Measurements from ENCODE around the gene TP53BP2.
"Not testable (repeated sequence)": the region's sequence is repeated elsewhere in the genome, so short reads cannot be mapped to it uniquely, and the experiment has no call there.

The TP53BP2 gene

GRCh38 chr1:223759273-223759672 is 86.5 kb downstream of the TP53BP2 start:
- DNase-seq: no peak

- DNase-seq: no peak
These were observed 87.0 kb downstream of the TP53BP2 start for GRCh38 chr1:223758734-223759133.

DNA sequence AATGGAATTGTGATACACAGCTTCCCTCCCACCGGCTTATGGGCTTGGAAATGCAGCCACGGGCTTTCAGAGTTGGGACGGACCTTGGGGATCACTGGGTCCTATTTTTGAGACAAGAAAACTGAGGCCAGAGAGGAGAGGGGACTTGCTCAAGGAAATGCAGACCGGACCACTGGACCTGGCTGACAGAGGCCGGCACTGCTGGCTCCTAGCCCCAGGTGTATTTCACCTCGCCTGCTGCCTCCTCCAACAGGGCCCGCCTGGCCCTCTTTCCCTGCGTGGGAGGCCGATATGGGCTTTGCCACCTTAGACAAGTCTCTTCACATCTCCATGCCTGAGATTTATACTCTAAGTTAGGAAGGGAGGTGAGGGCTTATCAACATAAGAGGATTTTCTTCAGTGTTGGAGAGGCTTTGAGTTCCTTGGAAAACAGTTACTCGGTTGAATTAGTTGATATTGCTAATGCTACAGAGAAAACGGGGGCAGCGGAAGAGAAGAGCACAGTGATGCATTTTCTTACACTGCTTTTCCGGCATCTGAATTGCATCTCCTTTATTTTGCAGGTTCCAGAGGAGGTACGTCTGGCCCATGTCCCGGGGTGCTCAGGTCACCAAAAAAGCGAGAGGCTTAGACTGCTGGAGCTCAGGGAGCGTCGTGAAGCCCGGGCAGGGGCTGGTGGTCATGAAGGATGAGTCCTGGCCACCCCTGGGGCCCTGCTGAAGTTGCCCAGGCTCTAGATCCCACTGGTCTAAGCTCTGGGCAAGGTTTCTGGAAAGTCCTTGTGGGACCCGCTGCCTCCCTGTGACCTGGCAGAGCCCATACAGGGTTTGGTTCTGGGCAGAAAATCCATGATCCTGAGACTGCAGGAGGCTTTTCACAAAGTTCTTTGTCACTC is 88.7 kb downstream of the TP53BP2 start:
- DNase-seq: no peak

GRCh38 chr1:223755992-223756775 is 89.6 kb downstream of the TP53BP2 start:
- no peak for DNase-seq

DNA sequence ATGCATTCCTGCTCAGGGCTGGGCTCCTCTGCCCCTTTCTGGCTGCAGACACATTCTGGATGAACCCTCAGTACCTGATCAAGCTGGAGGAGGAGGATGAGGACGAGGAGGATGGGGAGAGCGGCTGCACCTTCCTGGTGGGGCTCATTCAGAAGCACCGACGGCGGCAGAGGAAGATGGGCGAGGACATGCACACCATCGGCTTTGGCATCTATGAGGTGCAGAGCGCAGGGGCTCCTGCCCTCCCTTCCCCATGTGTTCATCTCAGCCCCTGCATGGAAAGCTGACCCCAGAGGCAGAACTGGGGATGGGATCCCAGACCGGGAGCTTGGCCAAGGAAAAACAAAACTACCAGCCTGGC is 90.3 kb downstream of the TP53BP2 start:
- no peak for DNase-seq

- DNase-seq: no peak
These were observed 90.9 kb downstream of the TP53BP2 start for GRCh38 chr1:223754681-223755431.

- no peak for DNase-seq
These were observed 92.8 kb downstream of the TP53BP2 start for GRCh38 chr1:223752721-223753515.

GRCh38 chr1:223751696-223752095 is 94.1 kb downstream of the TP53BP2 start:
- no peak for DNase-seq

DNA sequence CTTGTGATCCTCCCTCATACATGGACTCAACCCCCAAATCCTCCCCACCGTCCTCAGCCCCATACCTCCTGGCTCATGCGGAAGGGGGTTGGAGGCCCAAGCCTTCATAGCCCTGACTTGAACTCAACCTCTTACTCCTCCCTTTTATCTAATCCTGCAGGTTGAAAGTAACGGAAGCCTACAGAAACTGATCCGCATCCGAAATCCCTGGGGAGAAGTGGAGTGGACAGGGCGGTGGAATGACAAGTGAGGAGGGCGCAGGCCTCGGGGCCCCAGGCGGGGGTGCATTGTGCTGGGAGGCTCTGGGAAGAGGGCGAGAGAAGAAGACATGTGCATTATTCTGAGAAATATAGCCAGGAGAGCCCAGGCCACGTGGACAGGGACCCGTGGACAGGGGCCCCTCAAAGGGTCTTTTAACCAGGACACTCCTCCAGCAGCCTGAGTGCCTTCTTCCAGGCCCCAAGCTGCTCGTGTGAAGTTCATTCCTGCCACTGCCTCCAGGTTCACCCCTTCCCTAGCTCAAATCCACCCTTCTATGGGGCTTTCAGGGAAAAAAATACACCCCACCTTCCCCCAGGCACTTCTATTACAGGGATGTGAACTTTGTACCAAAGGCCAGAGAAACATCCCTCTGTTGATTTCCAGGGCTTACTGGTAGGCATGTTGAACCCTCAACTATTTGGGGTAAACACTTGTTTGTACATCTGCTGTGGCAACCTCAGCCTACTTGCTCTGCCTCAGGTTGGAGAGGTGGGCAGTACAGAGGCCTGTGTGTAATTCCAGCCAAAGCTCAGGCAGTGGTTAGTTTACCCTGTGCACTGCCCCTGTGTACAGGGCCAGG is 94.8 kb downstream of the TP53BP2 start:
- DNase-seq: no peak

GRCh38 chr1:223748773-223749733 is 96.7 kb downstream of the TP53BP2 start:
- no peak for DNase-seq

- no peak for DNase-seq
These were observed 97.4 kb downstream of the TP53BP2 start for GRCh38 chr1:223748405-223748772.

DNA sequence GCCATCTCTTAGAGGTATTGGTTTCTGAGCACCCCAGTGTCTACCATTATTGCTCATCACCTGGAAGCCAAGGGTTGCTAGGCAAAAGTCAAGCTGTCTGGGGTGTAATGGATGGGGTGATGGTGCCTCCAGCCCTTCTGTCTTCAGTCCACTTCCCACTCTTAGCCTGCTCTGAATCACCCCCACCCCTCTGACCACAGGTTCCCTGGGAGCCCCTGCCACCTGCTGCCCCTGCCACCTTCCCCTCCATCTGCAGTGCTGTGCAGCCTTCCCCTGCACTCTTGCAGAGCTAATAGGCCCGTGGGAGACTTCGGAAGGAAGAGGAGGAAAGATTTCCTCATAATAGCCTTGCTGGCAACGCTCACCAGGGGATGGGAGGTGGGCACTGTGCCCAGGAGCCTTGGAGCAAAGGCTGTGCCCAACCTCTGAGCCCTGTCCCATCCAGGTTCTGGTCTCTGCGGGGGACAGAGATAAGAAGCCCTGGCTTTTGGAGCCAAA is 97.9 kb downstream of the TP53BP2 start:
- no peak for DNase-seq

GRCh38 chr1:223745731-223746130 is 100.0 kb downstream of the TP53BP2 start:
- DNase-seq: no peak

DNA sequence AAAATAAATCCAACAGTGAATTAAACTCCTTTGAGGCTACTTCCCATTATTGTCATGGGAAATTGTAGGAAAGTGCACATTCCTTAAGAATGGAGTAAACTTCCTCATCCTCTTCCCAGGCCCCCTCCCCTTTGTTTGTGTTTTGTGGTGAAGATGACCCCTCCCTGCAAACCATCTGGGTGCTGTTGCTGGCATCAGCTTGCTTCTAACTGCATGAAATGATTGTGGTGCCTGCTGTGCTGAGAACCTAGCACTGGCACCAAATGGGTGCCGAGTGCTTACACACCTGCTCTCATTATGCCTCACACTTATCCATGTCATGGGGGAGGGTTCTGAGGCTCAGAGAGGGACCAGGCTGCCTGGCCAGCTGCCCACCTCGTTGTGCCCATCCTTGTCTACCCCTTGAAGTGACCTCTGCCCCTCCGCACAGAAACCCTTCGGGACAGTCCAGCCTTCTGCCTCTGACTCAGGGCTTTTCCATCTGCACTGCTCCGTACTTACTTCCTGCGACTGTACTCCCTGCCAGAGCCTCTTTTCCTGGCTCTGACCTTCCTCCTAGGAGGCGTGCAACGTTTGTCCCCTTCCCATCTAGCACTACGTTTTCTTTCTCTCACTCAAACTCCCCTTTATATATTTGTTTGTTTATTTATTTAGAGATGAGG is 102.8 kb downstream of the TP53BP2 start:
- DNase-seq: no peak

DNA sequence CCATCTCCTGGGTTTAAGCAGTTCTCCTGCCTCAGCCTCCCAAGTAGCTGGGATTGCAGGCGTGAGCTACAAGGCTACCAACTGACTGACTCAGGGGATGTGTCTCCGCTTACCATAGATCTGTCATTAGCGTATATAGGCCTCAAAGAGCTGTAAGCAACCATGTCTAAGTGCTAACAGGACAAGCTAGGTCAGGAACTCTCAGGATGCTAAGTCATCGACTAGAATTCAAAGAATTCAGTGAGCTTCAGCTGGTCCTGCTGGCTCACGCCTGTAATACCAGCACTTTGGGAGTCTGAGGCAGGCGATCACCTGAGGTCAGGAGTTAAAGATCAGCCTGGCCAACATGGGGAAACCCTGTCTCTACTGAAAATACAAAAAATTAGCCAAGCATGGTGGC is 103.9 kb downstream of the TP53BP2 start:
- no peak for DNase-seq

- not testable (repeated sequence) for DNase-seq
These were observed 105.6 kb downstream of the TP53BP2 start for GRCh38 chr1:223740038-223740736.

GRCh38 chr1:223739366-223740037 is 106.2 kb downstream of the TP53BP2 start:
- DNase-seq: no peak

Data from NCI-H524 treated with DMSO at 0.1 percent for 48 hours (cell line).